Peyer's patch (tissue), 4 donors: ENCODE data around the gene SLC13A3.

Experiments used
- POLR2A ChIP-seq, 2 donors: fragments of 450-650 bp; IDR thresholded peaks; one replicate each; pipeline ENCODE4 v1.5.1; 2017; ENCODE audit warnings: antibody characterized with exemption in 2 of 2, mild to moderate bottlenecking in 2 of 2, moderate library complexity in 2 of 2
- TF ChIP-seq, protein P1 (sequence below), 6 experiments: fragments of 450-650 bp in 4 of 6; fragments of 200-600 bp in 2 of 6; sonication (generic) in 1 of 6; IDR thresholded peaks; one replicate each; pipeline ENCODE4 v1.5.1; 2017 to 2019; ENCODE audit warnings: antibody characterized with exemption in 6 of 6, mild to moderate bottlenecking in 3 of 6, moderate library complexity in 1 of 6

DNA sequence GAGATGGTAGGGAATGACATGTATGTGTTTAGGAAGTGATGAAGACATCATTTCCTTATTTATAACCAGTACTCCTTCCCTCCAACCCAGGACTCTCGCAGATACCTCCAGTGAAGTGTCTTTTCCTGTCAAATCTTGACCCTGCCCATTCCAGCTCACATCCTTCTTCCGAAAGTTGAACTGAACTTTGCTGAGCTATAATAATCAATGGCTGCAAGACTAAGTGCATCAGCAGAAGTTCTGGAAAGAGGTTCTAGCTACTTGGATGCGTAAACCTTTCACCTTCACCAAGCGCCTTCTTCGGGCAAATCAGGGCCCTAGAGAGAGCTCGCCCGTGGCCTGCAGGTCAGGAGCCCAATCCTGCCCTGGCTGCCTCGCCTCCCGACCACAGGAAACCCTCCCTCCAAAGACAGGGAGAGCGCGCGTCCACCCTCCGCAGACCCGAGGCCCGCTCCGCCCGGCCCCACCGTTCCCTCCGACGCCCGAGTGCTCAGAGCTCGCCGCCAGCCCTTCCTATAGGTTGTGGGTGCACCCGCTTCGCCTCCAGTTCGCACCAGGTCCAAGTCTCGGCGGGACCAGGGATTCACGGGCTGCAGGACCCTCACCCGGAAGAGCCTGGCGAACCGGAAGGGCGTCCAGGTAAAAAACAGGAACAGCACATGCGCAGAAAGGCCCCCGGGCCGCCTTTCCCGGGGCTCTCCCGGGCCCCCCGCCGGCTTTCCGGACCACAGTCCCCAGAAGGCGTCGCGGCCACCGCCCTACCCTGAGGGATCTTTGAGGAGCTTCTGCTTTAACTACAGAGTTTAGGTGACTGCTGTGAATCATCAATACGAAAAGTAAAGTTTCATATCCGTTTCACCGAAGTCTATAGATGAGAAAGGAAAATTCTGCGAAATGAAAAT is 138.1 kb downstream of the SLC13A3 start, which contains the start of gene ZNF334:
- TF ChIP-seq, protein P1, sequence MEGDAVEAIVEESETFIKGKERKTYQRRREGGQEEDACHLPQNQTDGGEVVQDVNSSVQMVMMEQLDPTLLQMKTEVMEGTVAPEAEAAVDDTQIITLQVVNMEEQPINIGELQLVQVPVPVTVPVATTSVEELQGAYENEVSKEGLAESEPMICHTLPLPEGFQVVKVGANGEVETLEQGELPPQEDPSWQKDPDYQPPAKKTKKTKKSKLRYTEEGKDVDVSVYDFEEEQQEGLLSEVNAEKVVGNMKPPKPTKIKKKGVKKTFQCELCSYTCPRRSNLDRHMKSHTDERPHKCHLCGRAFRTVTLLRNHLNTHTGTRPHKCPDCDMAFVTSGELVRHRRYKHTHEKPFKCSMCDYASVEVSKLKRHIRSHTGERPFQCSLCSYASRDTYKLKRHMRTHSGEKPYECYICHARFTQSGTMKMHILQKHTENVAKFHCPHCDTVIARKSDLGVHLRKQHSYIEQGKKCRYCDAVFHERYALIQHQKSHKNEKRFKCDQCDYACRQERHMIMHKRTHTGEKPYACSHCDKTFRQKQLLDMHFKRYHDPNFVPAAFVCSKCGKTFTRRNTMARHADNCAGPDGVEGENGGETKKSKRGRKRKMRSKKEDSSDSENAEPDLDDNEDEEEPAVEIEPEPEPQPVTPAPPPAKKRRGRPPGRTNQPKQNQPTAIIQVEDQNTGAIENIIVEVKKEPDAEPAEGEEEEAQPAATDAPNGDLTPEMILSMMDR (IDR thresholded peaks at IDR 0.05): no peak
- peak in 1 of 2 donors; percentile 15 for TF ChIP-seq POLR2A (IDR thresholded peaks at IDR 0.05)
